GM23338 (cell line): ENCODE data around the gene PER1. TPM values are rescaled to one million over a fixed set of nuclear protein-coding genes. Genes with fewer than 3 reads are reported as not detected.

Experiments used
- ATAC-seq: fragments of 200-7000 bp; cut with Tn5 transposase; 3 replicates; pipeline ENCODE4 v1.9.1; 2020
- DNase-seq: peaks from one replicate; pipeline ENCODE4 v3.0.0-alpha.2; 2015; ENCODE audit warnings: low spot score
- H2AFZ ChIP-seq: fragments of 200-600 bp; sonication (generic); 2 replicates; pipeline ENCODE4 v1.8.0; 2016; ENCODE audit warnings: antibody characterized with exemption, mild to moderate bottlenecking, moderate library complexity
- H3F3A ChIP-seq: fragments of 200-600 bp; sonication (generic); replicated peaks from 2 replicates; pipeline ENCODE4 v1.8.0; 2017; ENCODE audit warnings: antibody characterized with exemption, mixed run types, low read depth
- H3K27ac ChIP-seq: fragments of 200-600 bp; sonication (generic); 2 replicates; pipeline ENCODE4 v1.6.1; 2016; ENCODE audit warnings: low read depth
- H3K27me3 ChIP-seq: fragments of 200-600 bp; sonication (generic); 2 replicates; pipeline ENCODE4 v1.8.0; 2016; ENCODE audit warnings: mild to moderate bottlenecking, mixed run types, moderate library complexity; ENCODE audit not compliant: insufficient read depth
- H3K36me3 ChIP-seq: fragments of 200-600 bp; sonication (generic); 2 replicates; pipeline ENCODE4 v1.8.0; 2016; ENCODE audit warnings: mild to moderate bottlenecking; ENCODE audit not compliant: insufficient read depth
- H3K4me1 ChIP-seq: fragments of 200-600 bp; sonication (generic); 2 replicates; pipeline ENCODE4 v1.8.0; 2016; ENCODE audit warnings: mild to moderate bottlenecking, moderate library complexity; ENCODE audit not compliant: insufficient read depth
- H3K4me2 ChIP-seq: fragments of 200-600 bp; sonication (generic); 2 replicates; pipeline ENCODE4 v1.7.1; 2017; ENCODE audit warnings: mixed run types
- H3K4me3 ChIP-seq: fragments of 200-600 bp; sonication (generic); 2 replicates; pipeline ENCODE4 v1.6.1; 2016; ENCODE audit warnings: mixed run types
- H3K79me2 ChIP-seq: fragments of 200-600 bp; sonication (generic); replicated peaks from 2 replicates; pipeline ENCODE4 v1.8.0; 2017; ENCODE audit warnings: mild to moderate bottlenecking; ENCODE audit not compliant: insufficient read depth
- H3K9me2 ChIP-seq: fragments of 200-600 bp; sonication (generic); 2 replicates; pipeline ENCODE4 v1.8.0; 2017; ENCODE audit not compliant: insufficient read depth
- H4K20me1 ChIP-seq: fragments of 200-600 bp; sonication (generic); replicated peaks from 2 replicates; pipeline ENCODE4 v1.8.0; 2017; ENCODE audit warnings: mild to moderate bottlenecking; ENCODE audit not compliant: insufficient read depth
- H3K27ac Mint-ChIP-seq: 2 replicates; pipeline ENCODE4 v1.8.0; 2020; ENCODE audit warnings: inconsistent platforms, mild to moderate bottlenecking, moderate library complexity, mixed read lengths
- H3K27me3 Mint-ChIP-seq: 3 replicates; pipeline ENCODE4 v1.8.0; 2022; ENCODE audit warnings: low read depth, mild to moderate bottlenecking, moderate library complexity, mixed read lengths, inconsistent platforms; ENCODE audit not compliant: insufficient read depth, poor library complexity
- H3K36me3 Mint-ChIP-seq: 3 replicates; pipeline ENCODE4 v1.8.0; 2021; ENCODE audit warnings: low read depth, mild to moderate bottlenecking, inconsistent platforms, moderate library complexity, mixed read lengths
- H3K4me1 Mint-ChIP-seq: 3 replicates; pipeline ENCODE4 v1.8.0; 2020; ENCODE audit warnings: mild to moderate bottlenecking, inconsistent platforms, mixed read lengths
- H3K4me3 Mint-ChIP-seq: 3 replicates; pipeline ENCODE4 v1.8.0; 2021; ENCODE audit warnings: moderate library complexity, mild to moderate bottlenecking, inconsistent platforms, mixed read lengths
- H3K9me3 Mint-ChIP-seq: 3 replicates; pipeline ENCODE4 v1.8.0; 2020; ENCODE audit warnings: moderate library complexity, mild to moderate bottlenecking, inconsistent platforms, mixed read lengths
- CTCF ChIP-seq, 2 experiments: fragments of 200-600 bp in 1 of 2; sonication (generic) in 1 of 2; conservative IDR thresholded peaks; 2 replicates each; pipeline versions ENCODE4 v1.5.1 to v1.6.1; 2016 to 2017; ENCODE audit warnings: antibody characterized with exemption in 2 of 2, low read depth in 2 of 2, mild to moderate bottlenecking in 2 of 2, moderate library complexity in 1 of 2
- EZH2 ChIP-seq: fragments of 200-600 bp; sonication (generic); IDR thresholded peaks from one replicate; pipeline ENCODE4 v1.8.0; 2017; ENCODE audit warnings: antibody characterized with exemption, mild to moderate bottlenecking, low read depth; ENCODE audit not compliant: unreplicated experiment
- POLR2AphosphoS5 ChIP-seq: IDR thresholded peaks from 2 replicates; pipeline ENCODE4 v1.6.1; 2016; ENCODE audit warnings: antibody characterized with exemption, low read depth
- ZNF462 ChIP-seq: fragments of 250-450 bp; sonication (Bioruptor Pico); IDR thresholded peaks from 2 replicates; pipeline ENCODE4 v1.5.0; 2020; ENCODE audit warnings: mild to moderate bottlenecking, moderate library complexity
- polyA plus RNA-seq: library from polyadenylated mRNA; unstranded; fragments of >200 nt; fragmentation: Nextera tagmentation; extraction: Ambion mirVana; gene quantifications from 2 replicates; pipeline ENCODE4 v1.2.1, GENCODE V29; 2016
- total RNA-seq: library from RNA; depleted of rRNA; stranded (reverse); fragments of >200 nt; shearing (Covaris generic); gene quantifications from 2 replicates; pipeline ENCODE4 v1.2.3, GENCODE V29; 2014
- TF ChIP-seq, protein P1 (sequence below): IDR thresholded peaks from 2 replicates; pipeline ENCODE4 v1.6.1; 2016; ENCODE audit warnings: antibody characterized with exemption

The PER1 gene
- total and polyA plus RNA-seq, 2 experiments from 2014 or later: 12.2 to 36.1 TPM

DNA sequence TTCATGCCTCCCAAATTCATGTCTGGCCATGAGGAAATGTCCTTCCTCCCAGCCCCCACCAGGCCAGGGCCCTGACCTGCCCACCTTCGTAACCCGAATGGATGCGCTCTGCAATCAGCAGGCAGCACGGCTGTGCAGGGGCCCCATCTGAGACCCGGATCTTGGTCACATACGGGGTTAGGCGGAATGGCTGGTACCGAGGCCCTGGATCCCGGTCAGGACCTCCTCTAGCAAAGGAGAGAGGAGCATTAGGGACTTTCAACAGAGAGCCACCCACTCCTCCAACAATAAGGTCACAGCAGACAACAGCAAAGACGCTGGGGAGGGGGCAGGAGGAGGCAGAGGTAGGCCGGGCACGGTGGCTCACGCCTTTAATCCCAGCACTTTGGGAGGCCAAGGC, 3.6 kb downstream of the PER1 start (continued):
- TF ChIP-seq ZNF462 (CRISPR knock-in tag) (no peak), POLR2AphosphoS5 (no peak), EZH2 (no peak), CTCF (conservative IDR thresholded peaks at IDR 0.05; ENCODE audit: low read depth in 2 of 2) (no peak)
- TF ChIP-seq, protein P1, sequence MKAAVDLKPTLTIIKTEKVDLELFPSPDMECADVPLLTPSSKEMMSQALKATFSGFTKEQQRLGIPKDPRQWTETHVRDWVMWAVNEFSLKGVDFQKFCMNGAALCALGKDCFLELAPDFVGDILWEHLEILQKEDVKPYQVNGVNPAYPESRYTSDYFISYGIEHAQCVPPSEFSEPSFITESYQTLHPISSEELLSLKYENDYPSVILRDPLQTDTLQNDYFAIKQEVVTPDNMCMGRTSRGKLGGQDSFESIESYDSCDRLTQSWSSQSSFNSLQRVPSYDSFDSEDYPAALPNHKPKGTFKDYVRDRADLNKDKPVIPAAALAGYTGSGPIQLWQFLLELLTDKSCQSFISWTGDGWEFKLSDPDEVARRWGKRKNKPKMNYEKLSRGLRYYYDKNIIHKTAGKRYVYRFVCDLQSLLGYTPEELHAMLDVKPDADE: no peak

- H2AFZ ChIP-seq: no peak overlapping the region
- no peak for ATAC-seq
- no peaks in the 10 kb centered on the region for H3K27me3 ChIP-seq
- H3K4me3 ChIP-seq: no peak overlapping the region
- H3K4me1 ChIP-seq: peaks cover 3% of the 10 kb centered on the region; the same call in 1 of the 2 replicates
- H3K27me3 Mint-ChIP-seq: peaks cover 11% of the 10 kb centered on the region
- H3F3A ChIP-seq: peaks cover 17% of the 10 kb centered on the region; the same call in 1 of the 2 replicates
- H3K9me2 ChIP-seq: no peaks in the 10 kb centered on the region
- H3K27ac ChIP-seq: no peak overlapping the region
- no peaks in the 10 kb centered on the region for H3K9me3 Mint-ChIP-seq
- no peaks in the 10 kb centered on the region; the same call in 1 of the 2 replicates for H4K20me1 ChIP-seq
- no peak for DNase-seq
- H3K36me3 Mint-ChIP-seq: peaks cover 40% of the 10 kb centered on the region
- peaks cover 6% of the 10 kb centered on the region; the same call in 2 of the 3 replicates for H3K4me1 Mint-ChIP-seq
- no peak overlapping the region for H3K4me2 ChIP-seq
- no peaks in the 10 kb centered on the region; the same call in 1 of the 2 replicates for H3K36me3 ChIP-seq
- H3K4me3 Mint-ChIP-seq: no peak overlapping the region
- peaks cover 4% of the 10 kb centered on the region; the same call in 1 of the 2 replicates for H3K79me2 ChIP-seq
- H3K27ac Mint-ChIP-seq: no peak overlapping the region
- no peak for TF ChIP-seq ZNF462 (CRISPR knock-in tag)
These were observed 4.3 kb downstream of the PER1 start for GRCh38 chr17:8147805-8148404.
